HUES48 (cell line): Measurements from ENCODE around the gene MSI2.

Experiments used
- H3K27ac ChIP-seq: one replicate; pipeline ENCODE4 v1.7.0; 2013; ENCODE audit warnings: low read depth, low read length, inconsistent platforms
- H3K27me3 ChIP-seq: 2 replicates; pipeline ENCODE4 v1.6.1; 2013; ENCODE audit warnings: mild to moderate bottlenecking, low read length; ENCODE audit not compliant: control insufficient read depth, insufficient read depth
- H3K36me3 ChIP-seq: 2 replicates; pipeline ENCODE4 v1.6.1; 2013; ENCODE audit warnings: low read length; ENCODE audit not compliant: control insufficient read depth, insufficient read depth
- H3K4me1 ChIP-seq: 2 replicates; pipeline ENCODE4 v1.6.1; 2013; ENCODE audit warnings: mild to moderate bottlenecking, low read length; ENCODE audit not compliant: control insufficient read depth, insufficient read depth
- H3K4me3 ChIP-seq: 2 replicates; pipeline ENCODE4 v1.5.1; 2013; ENCODE audit warnings: mild to moderate bottlenecking, low read depth, low read length
- H3K9ac ChIP-seq: 2 replicates; pipeline ENCODE4 v1.6.1; 2013; ENCODE audit warnings: mild to moderate bottlenecking, low read depth, low read length, moderate library complexity
- H3K9me3 ChIP-seq: 2 replicates; pipeline ENCODE4 v1.6.1; 2013; ENCODE audit warnings: low read length; ENCODE audit not compliant: control insufficient read depth, insufficient read depth

The MSI2 gene

DNA sequence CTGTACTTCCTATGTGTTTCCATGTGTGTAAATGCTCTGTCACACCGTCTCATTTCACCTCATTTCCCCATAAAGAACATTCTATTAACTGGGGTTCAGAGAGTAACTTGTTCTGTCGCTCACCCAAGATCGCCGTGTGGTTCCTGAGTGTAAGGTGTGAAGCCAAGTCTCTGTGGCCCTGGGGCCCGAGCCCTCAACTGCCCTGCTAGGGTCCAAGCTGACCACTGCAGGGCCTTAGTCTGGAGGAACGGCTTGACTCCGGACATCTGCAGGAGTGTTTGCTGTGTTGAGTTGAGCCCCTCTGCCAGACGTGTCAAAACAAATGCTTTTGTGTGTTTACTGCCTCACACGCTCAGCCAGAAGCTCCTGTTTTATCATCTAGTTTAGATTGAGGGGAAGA is 244.7 kb downstream of the MSI2 start:
- H3K9ac ChIP-seq: no peak overlapping the region
- H3K36me3 ChIP-seq: no peaks in the 10 kb centered on the region
- H3K27me3 ChIP-seq: no peaks in the 10 kb centered on the region
- no peaks in the 10 kb centered on the region for H3K9me3 ChIP-seq
- H3K27ac ChIP-seq: no peak overlapping the region
- peaks cover 11% of the 10 kb centered on the region for H3K4me1 ChIP-seq
- H3K4me3 ChIP-seq: no peak overlapping the region

DNA sequence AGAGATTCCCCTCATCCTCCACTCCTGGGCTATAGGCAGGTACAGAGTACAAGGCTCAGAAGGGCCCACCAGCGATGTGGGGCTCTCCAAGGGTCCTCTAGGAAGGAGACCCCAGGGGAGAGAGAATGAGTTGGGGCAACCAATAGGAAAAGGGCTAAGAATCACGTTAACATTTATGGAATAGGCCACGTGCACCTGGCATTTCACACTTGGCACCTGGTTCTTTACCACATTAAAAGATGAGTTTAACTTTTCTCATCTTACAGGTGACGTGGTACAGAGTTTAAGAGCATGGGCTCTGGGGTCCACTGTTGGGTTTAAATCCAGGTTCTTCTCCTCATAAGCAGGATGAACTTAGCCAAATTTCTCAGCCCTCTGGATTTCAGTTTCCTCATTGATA is 245.7 kb downstream of the MSI2 start:
- Histone ChIP-seq H3K9me3 (no peaks in the 10 kb centered on the region), H3K27me3 (no peaks in the 10 kb centered on the region), H3K27ac (no peak overlapping the region), H3K4me3 (no peak overlapping the region), H3K36me3 (no peaks in the 10 kb centered on the region), H3K4me1 (peaks cover 20% of the 10 kb centered on the region), H3K9ac (no peak overlapping the region)

DNA sequence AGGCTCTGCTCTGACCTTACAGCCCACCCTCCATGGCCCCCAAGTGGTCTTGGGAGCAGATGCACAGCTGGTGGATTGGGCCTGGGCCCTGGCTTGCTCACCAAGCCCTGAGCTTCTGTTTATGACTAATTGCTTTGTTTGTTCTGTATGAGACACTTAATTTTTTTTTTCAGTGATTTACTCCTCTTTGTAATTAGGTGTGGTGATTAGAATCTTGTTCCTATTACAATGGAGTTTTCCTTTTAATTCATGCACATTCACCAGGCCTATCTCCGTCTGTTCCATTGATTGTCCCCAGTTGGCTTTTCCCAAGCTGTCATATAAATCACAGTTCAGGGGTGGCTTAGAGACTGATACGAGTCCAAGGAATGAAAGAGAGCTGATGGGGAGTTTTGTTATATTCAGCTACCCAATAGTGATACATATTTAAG is 246.5 kb downstream of the MSI2 start:
- H3K27me3 ChIP-seq: no peaks in the 10 kb centered on the region
- no peaks in the 10 kb centered on the region for H3K9me3 ChIP-seq
- H3K27ac ChIP-seq: no peak overlapping the region
- H3K9ac ChIP-seq: no peak overlapping the region
- no peaks in the 10 kb centered on the region for H3K36me3 ChIP-seq
- no peak overlapping the region for H3K4me3 ChIP-seq
- H3K4me1 ChIP-seq: peaks cover 27% of the 10 kb centered on the region

DNA sequence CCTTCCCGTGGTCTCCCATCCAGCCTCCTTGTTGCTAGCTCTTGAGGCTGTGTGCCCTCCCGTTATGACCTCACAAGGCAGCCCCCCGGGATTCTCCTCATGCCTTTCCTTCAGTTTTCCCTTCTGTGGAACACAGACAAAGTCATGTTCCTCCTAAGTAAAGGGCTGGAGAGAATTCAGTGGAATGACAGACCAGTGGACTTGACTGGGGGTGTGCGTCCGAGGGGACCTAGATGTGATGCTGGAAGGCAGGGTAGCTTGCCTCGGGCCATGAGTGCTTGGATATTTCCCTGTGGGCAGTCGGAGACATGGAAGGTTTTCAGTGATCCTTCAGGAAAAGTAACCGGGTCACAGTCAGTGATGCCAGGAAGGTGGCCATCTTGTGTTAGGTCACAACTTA is 247.9 kb downstream of the MSI2 start:
- no peak overlapping the region for H3K27ac ChIP-seq
- no peaks in the 10 kb centered on the region for H3K9me3 ChIP-seq
- H3K36me3 ChIP-seq: no peaks in the 10 kb centered on the region
- H3K4me3 ChIP-seq: no peak overlapping the region
- H3K9ac ChIP-seq: no peak overlapping the region
- peaks cover 27% of the 10 kb centered on the region for H3K4me1 ChIP-seq
- H3K27me3 ChIP-seq: no peaks in the 10 kb centered on the region

DNA sequence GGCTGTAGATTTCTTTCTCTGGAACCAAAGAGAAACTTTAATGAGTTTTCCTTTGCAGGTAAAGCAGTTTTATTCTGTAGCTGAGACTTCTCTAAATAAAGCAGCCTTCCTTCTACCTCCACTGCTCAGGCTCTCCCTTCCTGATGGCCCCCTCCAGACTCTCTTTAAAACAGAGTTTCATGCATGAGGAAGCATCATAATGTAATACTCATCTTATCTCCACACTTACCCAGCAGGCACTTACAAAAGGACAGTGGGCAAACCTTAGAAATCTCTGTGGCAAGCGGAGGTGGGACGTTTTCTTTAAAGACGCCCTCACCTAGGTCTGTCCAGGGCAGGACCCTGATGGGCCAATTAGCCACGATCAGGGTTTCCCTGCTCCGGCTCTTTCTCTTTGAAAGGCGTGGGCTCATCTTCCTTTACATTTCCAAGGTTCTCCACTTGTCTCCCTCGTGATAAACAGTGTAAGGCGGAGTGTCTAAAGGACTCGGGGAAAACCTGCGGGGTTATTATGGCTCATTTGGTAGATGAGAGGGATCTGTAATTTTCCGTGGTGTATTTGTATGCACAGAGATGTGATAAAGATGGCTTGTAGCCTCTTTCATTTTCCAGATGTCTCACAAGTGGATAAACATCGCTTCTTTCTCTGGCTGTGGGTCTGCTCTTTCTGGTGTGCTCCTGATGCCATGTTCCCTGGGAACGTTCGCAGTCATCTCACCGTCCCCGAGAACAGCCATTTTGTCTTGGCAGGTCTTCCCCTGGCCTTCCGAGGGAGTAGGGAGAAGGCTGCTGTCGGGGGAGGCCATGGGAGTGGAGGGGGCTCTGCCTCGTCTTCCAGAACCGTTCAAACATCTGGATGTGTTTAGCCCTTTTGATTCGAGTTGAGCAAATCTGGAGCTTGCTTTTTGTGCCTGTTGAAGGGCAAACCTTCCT is 249.8 kb downstream of the MSI2 start:
- no peak overlapping the region for H3K4me3 ChIP-seq
- no peaks in the 10 kb centered on the region for H3K36me3 ChIP-seq
- no peaks in the 10 kb centered on the region for H3K9me3 ChIP-seq
- H3K27me3 ChIP-seq: no peaks in the 10 kb centered on the region
- H3K9ac ChIP-seq: no peak overlapping the region
- H3K4me1 ChIP-seq: peaks cover 30% of the 10 kb centered on the region
- H3K27ac ChIP-seq: peak overlapping the region; percentile 67

DNA sequence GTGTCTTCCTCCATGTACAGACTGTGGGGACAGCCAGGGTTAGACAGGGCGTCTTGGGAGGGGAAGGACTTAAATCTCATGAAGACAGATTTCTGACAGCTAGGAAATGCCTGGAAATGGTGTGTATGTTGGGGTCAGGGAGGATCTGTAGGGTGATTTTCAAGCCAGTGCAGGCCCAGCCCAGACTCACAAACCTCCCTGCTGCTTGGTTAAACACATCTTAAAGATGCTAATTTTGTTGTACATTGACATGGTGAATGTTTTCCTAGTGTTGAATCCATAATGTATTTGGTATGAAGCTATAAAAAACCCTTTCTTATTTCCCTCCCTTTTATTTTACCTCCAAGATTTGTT is 250.4 kb downstream of the MSI2 start:
- H3K9ac ChIP-seq: no peak overlapping the region
- H3K4me1 ChIP-seq: peaks cover 36% of the 10 kb centered on the region
- no peaks in the 10 kb centered on the region for H3K9me3 ChIP-seq
- no peaks in the 10 kb centered on the region for H3K27me3 ChIP-seq
- no peak overlapping the region for H3K4me3 ChIP-seq
- no peaks in the 10 kb centered on the region for H3K36me3 ChIP-seq
- peak overlapping the region; percentile 67 for H3K27ac ChIP-seq

DNA sequence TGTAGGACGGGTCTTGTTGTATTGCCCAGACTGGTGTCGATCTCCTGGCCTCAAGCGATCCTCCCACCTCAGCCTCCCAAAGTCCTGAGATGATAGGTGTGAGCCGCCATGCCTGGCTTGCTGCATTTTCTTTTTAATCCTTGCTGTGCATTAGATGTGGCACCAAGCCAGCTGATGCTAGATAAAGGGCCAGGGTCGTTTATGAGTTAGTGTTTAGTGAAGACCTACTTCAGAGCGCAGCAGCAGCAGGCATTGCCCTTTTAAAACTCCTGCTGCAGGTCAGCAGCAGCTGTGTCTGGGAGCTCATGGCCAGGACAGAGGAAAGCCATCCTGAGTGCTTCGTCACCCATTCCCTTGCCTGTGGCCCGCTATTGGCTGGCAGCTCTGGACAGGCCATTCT is 251.5 kb downstream of the MSI2 start:
- Histone ChIP-seq H3K27me3 (no peaks in the 10 kb centered on the region), H3K9me3 (no peaks in the 10 kb centered on the region), H3K36me3 (no peaks in the 10 kb centered on the region), H3K4me1 (peaks cover 40% of the 10 kb centered on the region), H3K27ac (no peak overlapping the region), H3K4me3 (no peak overlapping the region), H3K9ac (no peak overlapping the region)

DNA sequence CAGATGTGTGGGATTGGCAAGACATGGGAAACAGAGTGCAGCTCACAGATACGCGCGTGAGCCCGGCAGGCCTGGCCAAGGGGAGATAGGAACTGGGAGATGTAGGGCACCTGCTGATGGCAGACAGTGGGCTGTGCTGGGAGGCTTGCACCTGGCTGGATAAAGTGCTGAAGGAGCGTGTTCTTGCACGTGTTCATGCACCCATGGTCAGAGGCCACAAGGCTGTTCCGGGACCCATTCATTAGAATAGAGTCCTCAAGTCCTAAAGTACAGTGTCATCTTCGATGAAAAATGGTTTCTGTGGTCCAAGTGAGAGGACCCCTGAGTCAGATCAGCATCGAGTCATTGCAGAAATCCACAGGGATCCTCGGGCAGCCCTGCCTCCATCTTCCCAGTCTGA is 252.3 kb downstream of the MSI2 start:
- H3K4me3 ChIP-seq: no peak overlapping the region
- H3K9ac ChIP-seq: no peak overlapping the region

DNA sequence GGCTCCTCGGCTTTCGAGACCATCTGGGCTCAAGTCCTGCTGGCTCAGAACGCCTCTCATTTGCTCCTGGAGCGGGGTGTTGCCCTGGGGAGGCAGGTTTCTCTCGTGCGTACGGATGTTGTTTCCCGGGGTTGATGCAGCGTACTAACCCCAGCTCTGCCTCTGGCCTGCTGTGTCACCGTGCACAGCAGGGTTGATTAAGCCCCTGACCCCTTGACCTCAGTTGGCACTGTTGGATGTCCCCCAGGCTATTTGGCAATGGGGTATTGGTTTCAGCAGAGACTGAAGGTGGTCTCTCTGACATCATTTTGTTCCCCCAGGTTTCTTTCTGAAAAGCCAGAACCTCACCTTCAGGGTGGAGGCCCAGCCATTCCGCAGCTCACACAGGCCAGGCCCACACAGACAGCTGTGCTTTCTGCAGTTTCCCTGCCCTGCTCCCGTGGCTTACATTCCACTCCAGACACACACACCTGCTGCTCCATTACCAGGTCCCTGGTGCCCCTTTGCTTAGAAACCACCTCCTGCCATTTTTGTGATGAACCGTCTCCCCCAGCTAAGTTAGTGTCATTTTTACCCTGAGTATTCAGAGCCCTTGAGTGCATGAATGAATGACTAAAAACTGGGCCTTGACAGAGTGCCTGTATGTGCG is 255.3 kb downstream of the MSI2 start:
- H3K4me3 ChIP-seq: no peak overlapping the region
- no peaks in the 10 kb centered on the region for H3K9me3 ChIP-seq
- H3K27ac ChIP-seq: no peak overlapping the region
- peaks cover 29% of the 10 kb centered on the region for H3K4me1 ChIP-seq
- H3K9ac ChIP-seq: no peak overlapping the region
- no peaks in the 10 kb centered on the region for H3K27me3 ChIP-seq
- H3K36me3 ChIP-seq: no peaks in the 10 kb centered on the region

More for the DNA sequence above, 252.3 kb downstream of the MSI2 start:
- H3K9me3 ChIP-seq: no peaks in the 10 kb centered on the region
- no peak overlapping the region for H3K27ac ChIP-seq
- H3K27me3 ChIP-seq: no peaks in the 10 kb centered on the region
- no peaks in the 10 kb centered on the region for H3K36me3 ChIP-seq
- peaks cover 44% of the 10 kb centered on the region for H3K4me1 ChIP-seq

DNA sequence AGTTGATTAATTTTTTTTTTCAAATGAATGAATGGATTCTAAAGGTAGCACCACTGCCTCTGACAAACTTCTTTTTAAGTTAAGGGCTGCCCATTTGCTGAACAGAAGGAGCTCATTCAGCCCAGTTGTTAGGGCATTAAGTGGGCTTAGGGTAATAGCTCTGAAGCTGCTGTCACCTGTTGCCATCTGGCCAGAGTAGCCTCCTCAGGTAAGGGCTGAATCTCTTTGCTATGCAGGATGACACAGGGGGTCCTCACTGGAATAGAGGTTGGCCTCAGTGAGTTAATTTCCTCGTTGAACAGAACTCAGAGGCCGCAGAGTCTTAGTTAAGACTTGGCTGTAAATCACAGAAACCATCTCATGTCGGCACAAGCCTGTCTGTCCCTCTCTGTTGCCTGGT is 255.9 kb downstream of the MSI2 start:
- Histone ChIP-seq H3K9ac (no peak overlapping the region), H3K27ac (no peak overlapping the region), H3K4me1 (peaks cover 29% of the 10 kb centered on the region), H3K27me3 (no peaks in the 10 kb centered on the region), H3K36me3 (no peaks in the 10 kb centered on the region), H3K9me3 (no peaks in the 10 kb centered on the region), H3K4me3 (no peak overlapping the region)

DNA sequence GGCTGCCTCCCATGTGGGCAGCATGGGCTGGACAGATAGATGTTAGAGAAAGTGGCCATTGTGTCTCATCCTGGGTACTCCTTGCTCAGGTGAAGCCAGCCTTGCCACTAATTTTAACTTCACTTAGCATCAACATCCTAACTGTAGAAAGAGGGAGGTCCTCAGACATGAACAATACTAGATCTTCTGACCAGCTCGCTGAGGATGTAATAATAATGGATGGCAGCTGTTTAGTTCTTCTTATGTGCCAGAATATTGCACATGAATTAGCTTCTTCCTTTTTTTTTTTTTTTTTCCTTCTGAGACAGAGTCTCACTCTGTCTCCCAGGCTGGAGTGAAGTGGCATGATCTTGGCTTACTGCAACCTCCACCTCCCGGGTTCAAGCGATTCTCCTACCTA is 256.4 kb downstream of the MSI2 start:
- no peak overlapping the region for H3K27ac ChIP-seq
- H3K4me3 ChIP-seq: no peak overlapping the region
- peaks cover 24% of the 10 kb centered on the region for H3K4me1 ChIP-seq
- H3K9ac ChIP-seq: no peak overlapping the region
- no peaks in the 10 kb centered on the region for H3K36me3 ChIP-seq
- H3K27me3 ChIP-seq: no peaks in the 10 kb centered on the region
- no peaks in the 10 kb centered on the region for H3K9me3 ChIP-seq
